HG03108 (cell line): Measurements from ENCODE around the gene TXNDC9.
A peak's percentile ranks its signal among the peaks of the same experiment; 100 is the strongest.
"Not testable (repeated sequence)": the region's sequence is repeated elsewhere in the genome, so short reads cannot be mapped to it uniquely, and the experiment has no call there.

Source experiments
- ATAC-seq: cut with Tn5 transposase; IDR thresholded peaks from one replicate; pipeline ENCODE4 v1.9.1; 2021; ENCODE audit warnings: moderate library complexity; ENCODE audit not compliant: unreplicated experiment

TXNDC9 gene, protein sequence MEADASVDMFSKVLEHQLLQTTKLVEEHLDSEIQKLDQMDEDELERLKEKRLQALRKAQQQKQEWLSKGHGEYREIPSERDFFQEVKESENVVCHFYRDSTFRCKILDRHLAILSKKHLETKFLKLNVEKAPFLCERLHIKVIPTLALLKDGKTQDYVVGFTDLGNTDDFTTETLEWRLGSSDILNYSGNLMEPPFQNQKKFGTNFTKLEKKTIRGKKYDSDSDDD

DNA sequence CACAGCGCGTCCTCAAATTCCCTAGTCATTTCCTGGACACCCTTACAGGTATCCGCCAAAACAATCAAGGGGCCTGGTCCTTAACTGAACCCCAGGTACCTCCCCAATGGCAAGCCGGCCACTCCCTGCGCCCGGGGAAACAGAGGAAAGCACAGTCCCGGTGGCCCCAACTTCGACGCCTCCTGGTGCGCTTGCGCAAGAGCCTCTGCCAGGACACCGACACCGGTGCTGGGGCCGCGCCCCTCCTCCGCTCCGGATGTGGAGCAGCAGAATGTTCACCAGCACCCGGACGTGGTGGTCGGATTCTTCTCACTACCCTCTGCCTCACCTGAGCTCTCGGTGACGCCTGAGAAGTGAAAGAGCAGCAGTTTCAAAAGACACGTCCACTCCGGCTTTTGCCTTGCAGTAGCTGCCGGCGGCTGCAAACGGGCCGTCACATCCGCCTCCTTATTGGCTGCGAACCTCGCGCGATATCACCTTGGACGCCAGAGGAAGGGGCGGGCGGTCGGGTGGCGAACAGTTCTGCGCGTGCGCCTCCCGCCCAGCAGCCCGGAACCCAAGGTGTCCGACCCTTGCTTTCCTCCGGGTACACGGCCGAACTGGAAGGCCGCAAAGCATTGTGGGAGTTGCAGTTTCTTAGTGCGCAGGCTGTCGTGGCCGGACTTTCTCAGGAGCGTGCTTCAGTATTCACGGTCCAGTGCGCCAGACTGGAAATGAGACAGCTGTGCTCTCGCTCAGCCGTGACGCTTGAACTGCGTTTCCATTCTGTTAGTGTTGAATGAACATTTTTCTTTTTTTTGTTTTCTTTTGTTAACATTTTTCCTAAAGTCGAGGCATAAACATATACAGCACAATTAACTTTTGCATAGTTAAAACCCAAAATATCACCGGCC, at the start of gene TXNDC9:
TSS of gene TXNDC9 (minus strand) at position 423 of the 893 bp plus-strand sequence. CDS start 3,123 bp downstream, outside the sequence.
- ATAC-seq = peak; percentile 61

DNA sequence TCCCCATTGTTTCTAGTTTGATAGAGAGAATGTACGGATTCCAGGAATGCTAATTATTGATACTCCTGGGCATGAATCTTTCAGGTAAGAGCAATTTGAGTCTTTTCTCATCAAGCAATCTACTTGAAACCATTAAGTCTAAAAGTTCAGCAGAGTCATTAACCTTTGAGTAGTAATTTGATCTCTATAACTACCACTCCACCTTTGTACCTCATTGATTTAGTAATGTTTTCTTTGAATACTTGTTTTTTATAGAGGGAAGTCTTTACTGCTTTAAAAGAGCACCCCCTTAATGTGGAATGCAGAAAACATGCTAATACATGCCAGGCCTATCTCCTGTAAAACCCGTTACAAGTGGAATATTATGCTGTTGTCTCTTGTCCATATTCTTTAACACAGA, 46.0 kb upstream of the TXNDC9 start:
- no peak for ATAC-seq

DNA sequence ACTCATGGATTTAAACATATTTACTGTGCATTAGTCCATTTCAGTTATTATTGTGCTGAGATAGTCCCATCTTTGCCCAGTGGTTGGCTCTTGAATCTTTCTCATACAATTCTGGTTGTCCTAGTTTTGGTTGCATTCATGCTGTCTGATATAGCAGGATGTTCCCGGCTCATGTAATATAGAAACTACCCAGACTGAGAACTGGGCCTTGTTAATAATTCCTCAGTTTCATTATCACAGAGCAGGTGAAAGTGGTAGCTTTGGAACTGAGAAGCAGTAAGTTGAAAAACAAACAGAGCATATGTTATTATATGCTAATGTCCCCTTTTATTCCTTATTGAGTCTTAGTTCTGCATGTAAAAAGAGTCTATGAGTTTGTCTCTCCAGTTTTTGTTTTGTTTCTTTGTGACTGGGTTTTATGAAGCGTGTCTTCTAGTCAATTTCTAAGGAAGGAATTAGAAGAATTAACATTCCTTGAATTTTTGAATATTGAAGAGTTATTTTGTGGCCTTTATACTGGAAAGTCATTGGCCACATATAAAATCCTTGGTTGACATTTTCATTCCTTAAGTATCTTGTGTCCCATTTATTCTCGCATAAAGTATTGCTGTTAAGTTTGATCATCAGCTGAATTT, 44.4 kb upstream of the TXNDC9 start:
- peak; percentile 65 for ATAC-seq

DNA sequence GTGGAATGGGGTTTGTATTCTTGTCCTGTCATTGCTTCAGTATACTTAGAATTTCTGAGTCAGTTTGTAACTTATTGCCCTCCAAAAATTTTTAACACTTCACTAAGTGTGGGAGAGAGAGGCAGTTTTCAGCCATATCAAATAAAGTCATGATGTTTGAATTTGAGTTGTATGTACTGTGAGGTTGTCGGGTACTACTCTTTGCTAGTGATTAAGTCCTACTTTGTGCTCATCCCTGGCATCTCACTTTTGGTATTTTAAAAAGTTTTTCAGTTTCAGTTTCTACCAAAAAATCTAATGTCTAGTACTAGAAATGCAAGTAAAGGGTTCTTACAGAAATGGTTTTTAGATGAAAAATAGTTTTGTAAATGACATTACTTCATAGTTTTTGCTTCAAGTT, 41.7 kb upstream of the TXNDC9 start:
- no peak for ATAC-seq

DNA sequence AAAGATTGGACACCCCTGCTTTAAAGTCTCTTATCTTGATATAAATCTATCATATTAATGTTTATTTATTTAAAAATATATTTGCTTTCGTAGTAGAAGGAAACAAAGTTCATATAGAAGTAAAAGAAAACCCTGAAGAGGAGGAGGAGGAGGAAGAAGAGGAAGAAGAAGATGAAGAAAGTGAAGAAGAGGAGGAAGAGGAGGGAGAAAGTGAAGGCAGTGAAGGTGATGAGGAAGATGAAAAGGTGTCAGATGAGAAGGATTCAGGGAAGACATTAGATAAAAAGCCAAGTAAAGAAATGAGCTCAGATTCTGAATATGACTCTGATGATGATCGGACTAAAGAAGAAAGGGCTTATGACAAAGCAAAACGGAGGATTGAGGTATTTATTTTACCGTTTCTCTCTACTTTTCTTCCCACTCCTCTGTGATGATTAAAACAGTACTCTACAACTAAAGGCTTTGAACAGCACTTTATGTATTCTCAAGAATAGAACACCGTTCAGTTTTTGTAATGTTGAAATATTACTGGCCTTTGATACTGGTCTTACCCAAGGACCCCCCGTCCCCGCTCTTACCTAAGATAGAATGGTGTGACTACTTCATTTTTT, 40.2 kb upstream of the TXNDC9 start:
- no peak for ATAC-seq

DNA sequence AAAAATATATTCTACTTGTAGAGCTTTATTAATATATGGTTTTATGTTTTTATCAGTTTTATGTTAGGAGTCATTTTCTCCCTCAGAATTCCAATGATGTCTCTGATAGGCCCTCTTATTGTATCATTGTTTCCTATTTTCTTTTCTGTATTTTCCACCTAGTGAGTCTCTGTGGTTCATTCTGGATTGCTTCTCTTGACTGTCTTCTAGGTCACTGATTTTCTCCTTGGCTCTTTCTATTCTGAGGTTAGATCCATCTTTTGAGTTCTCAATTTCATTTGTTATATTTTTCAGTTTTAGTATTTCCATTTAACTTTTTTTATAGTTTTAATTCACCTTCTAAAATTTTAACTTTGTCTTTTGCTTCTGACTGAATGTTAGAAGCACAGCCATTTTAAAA, 38.6 kb upstream of the TXNDC9 start:
- ATAC-seq = no peak

DNA sequence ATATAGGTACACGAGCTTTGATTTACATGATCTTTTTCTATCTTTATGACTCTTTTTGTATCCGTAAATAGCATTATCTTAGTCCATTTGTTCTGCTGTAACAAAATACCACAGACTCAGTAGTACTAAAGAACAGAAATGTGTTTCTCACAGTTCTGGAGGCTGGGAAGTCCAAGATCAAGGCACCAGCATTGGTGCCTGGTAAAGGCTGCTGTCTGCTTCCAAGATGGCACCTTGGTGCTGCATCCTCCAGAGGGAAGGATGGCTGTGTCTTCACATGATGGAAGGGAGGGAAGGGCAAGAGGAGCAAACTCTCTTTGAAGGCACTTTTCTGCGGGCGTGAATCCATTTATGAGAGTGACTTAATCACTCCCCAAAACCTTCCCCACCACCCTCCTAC, 37.0 kb upstream of the TXNDC9 start:
- no peak for ATAC-seq

DNA sequence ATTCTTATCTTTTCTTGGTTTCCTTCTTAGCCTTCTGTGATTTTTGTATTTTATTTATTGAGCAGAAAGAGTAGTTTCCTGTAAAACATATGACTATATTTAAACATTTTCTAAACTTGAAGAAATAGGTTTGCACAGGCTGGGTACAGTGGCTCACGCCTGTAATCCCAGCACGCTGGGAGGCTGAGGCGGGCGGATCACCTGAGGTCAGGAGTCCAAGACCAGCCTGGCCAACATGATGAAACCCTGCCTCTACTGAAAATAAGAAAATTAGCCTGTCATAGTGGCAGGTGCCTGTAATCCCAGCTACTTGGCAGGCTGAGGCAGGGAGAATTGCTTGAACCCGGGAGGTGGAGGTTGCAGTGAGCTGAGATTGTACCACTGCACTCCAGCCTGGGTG, 32.7 kb upstream of the TXNDC9 start:
- ATAC-seq = not testable (repeated sequence)

DNA sequence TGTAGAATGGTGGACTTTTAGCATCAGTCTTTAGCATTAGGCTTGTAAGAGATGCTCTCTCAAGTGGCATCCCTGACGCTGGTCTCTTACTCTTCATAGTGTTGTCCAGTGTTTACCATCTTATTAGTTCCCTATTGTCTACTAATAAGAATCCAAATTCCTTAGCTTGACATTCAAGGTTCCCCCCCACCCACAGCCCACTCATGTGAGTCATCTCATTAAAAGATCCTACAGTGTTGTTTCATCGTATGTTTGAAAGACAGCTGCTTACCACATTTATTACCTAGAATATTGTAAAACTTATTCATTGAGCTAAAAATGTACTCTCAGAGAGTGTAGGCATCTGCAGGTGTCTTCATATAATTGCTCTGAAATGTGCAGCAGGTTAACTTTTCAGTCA, 29.5 kb upstream of the TXNDC9 start:
- ATAC-seq = no peak

DNA sequence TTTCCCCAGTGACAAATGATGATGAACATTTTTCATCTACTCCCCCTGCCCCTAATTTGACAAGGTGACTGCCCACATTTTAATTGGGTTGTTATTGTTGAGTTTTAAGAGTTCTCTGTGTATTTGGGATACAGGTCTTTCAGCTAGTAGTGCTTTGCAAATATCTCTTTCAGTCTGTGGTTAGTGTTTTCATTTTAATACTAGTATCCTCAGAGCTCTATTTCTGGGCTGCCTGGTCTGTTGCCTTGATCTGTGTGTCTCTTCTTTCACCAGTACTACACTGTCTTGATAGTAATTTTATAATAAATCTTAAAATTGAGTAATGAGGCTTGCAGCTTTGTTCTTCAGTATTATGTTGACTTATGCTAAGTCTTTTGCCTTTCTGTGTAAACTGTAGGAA, 20.7 kb upstream of the TXNDC9 start:
- peak; percentile 61 for ATAC-seq

DNA sequence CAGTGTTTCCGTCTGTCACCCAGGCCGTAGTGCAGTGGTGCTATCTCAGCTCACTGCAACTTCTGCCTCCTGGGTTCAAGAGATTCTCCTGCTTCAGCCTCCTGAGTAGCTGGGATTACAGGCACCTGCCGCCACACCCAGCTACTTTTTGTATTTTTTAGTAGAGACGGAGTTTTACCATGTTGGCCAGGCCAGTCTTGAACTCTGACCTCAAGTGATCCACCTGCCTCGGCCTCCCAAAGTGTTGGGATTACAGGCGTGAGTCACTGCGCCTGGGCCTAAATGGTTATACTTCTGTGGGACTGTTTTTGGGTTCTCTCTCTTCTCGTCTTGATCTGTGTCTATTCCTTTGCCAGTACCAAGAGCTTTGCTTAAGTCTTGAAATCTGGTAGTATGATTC, 18.7 kb upstream of the TXNDC9 start:
- not testable (repeated sequence) for ATAC-seq

DNA sequence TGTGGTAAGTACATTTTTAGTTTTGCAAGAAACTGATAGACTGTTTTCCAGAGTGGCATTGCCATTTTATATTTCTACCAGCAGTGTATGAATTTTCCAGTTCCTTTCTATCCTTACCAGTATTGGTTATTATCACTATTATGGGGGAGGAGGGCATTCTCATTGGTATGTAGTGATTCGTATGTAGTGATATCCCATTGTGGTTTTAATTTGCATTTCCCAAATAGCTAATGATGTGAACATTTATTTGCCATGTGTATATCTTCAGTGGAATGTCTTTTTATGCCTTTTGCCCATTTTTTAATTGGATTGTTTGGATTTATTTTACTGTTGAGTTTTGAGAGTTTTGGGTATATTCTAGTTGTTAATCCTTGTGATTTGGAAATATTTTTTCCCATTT, 17.9 kb upstream of the TXNDC9 start:
- no peak for ATAC-seq

DNA sequence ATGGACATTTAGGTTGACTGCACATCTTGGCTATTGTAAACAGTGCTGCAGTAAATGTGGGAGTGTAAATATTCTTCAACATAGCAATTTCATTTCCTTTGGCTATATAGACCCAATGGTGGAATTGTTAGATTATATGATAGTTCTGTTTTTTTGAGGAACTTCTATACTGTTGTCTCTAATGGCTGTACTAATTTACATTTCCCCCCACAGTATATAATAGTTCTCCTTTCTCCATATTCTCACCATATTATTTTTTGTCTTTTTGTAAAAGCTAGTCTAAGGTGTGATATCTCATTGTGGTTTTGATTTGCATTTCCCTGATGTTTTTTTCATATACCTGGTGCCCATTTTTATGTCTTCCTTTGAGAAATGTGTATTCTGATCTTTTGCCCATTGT, 14.1 kb upstream of the TXNDC9 start:
- no peak for ATAC-seq

DNA sequence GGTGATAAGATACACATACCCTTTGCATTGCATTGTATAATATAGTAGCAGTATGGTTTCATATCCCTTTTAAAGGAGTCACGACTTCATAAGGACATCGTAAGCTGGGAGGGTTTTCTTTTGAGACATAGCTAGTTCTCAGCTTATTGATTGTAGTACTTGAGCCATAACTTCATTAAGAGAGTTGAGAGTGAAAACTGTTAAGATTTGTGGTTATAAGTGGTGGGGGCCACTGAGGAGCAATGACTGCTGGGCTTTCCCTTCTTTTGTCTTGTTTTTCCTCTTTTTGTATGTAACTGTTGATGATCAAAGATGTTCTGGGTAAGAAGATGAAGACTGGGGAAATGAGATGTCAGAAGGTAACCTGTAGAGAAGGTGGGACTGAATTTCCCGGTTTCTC, 12.0 kb upstream of the TXNDC9 start:
- no peak for ATAC-seq

DNA sequence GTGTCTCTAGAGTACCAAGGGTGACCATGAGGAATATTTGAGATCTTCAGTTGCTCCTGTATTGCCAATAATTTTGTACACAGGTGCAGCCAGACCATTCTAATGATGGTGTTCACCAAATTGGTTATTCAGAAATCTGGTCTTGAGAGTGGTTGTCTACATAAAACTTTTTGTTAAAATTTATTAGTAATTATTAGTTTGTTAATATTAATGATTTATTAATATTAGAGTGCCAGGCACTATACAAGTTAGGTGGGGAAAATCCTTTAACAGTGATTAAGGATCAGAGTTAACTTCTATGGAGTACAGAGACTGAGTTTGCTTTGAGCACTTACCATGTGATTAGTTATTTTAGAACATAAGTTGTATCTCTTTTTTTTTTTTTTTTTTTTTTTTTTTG, 10.1 kb upstream of the TXNDC9 start:
- ATAC-seq = no peak

DNA sequence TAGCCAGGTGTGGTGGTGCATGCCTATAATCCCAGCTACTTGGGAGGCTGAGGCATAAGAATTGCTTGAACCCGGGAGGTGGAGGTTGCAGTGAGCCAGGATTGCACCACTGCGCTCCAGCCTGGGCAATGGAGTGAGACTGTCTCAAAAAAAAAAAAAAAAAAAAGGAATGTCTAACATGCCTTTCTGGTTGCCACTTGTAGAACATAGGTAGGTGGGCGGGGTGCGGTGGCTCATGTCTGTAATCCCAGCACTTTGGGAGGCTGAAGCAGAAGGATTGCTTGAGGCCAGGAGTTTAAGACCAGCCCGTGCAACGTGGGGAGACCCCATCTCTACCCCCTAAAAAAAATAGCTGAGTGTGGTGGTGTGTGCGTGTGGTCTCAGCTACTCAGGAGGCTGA, 9.3 kb upstream of the TXNDC9 start:
- not testable (repeated sequence) for ATAC-seq

DNA sequence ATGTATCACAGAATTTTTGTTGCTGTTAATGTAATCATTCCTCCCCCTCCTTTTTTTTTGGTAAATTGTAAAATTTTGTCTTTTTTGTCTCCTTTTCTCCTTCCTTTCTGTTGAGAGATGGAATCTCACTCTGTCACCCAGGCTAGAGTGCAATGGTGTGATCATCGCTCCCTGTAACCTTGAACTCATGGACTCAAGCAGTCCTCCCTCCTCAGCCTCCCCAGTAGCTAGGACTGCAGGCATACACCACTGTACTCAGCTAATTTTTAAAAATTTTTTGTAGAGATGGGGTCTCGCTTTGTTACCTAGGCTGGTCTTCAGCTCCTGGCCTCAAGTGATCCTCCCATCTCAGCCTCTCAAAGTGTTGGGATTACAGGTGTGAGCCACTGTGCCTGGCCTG, 6.4 kb upstream of the TXNDC9 start:
- no peak for ATAC-seq

DNA sequence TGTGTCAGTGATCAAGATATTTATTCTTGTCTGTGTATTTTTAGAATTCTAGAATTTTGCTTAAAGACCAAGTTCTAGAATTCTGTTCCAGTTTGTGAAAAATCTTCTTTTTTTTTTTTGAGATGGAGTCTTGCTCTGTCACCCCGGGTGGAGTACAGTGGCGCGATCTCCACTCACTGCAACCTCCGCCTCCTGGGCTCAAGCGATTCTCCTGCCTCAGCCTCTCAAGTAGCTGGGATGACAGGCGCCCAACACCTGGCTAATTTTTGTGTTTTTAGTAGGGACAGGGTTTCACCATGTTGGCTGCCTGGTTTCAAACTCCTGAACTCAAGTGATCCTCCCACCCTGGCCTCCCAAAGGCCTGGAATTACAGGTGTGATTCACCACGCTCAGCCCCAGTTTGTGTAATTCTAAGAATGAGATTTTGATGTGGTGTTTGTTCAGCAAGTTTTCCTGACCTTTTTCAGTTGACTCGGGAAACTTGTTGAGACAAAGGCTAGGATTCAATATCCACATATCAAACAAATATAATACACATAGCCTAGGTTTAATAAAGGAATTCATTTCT, 4.6 kb upstream of the TXNDC9 start:
- no peak for ATAC-seq

DNA sequence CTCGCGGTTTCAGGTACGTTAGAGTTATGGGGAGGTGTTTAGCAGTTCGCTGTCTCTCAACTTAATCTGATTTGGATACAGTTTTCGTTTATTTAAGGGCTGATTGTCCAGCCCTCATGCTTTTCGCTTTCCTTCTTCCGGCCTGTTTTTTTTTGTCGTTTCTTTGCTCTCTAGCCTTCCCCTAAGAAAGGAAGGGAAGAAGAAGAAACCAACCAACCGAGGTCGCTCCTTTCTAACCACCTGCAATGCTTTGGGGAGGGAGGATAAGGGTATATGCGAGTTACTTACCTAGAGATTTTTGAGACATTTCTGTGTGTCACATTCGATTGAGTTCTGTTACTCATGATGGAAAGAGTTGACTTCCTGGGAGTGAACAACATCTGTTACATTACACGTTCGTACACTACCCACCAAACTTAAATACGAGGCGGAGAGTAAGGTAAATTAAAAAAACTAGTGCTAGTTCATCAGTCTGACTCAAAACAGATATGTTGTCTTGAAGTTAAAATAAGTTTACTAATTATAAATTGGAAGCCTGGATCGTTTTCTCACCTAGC, 2.0 kb upstream of the TXNDC9 start:
- ATAC-seq = no peak

DNA sequence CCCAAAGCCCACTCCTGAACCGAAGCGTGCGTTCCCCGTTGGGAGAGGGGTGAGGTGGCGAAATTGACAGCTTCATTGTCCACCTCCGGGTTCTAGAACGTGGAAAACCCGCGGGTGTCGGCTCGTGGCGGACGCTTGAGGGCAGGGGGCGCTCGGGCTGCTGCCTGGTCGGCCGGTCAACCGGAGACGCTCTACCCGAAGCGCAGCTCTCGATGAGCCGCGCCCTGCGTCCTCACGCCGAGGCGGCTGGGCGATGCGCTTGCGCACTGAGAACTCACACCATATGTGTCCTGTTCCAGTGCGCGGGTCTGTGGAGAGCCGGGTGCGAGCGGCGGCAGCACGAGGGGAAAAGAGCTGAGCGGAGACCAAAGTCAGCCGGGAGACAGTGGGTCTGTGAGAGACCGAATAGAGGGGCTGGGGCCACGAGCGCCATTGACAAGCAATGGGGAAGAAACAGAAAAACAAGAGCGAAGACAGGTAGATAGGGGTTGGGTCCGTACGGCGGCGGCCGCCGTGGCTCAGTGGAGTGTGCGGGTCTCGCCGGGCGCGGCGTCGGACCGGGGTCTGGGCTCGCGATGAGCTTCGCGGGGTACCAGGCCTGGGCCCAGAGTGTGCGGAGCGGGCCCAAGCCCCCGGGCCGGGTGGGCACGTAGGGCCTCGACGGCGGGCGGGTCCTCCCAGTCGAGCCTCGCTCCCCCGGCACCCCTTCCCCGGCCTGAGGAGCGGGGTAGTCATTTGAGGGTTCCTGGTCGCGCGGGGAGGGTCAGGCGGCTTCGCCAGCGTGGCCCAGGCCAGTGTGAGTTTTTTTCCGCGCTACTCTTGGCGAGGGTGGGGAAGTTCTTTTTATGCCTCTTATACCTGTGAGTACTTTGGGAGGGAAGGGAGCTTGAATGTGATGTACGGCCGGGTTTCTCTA, 1.2 kb upstream of the TXNDC9 start, which contains the start of gene EIF5B:
TSS of gene EIF5B (plus strand) at position 277 of the 916 bp plus-strand sequence. CDS start at position 443, 166 bp downstream.
- peak; percentile 62 for ATAC-seq
